ENCODE data around the gene DHRSX. TPM values are rescaled to one million over a fixed set of nuclear protein-coding genes. Genes with fewer than 3 reads are reported as not detected.

Gene DHRSX
- 10 to 100 TPM; 24.3 to 39.0 (median 29.2) TPM for total RNA-seq

GRCh38 chrX:2500803-2501558 lies at the start of gene DHRSX, which contains the start of gene ZBED1:
Gene DHRSX (minus strand): TSS chrX:2500976. CDS start chrX:2500925, 51 bp downstream.
Gene ZBED1 (minus strand): TSS chrX:2500976. CDS start chrX:2490719, 10,257 bp downstream.
- intact Hi-C loops (cut with DNase I; ENCODE audit: low total_unique reads) = loop anchor here (5.0 kb wide), 1 partner anchor 289 kb away; no protein-coding TSS in a partner anchor
- TF ChIP-seq POLR2AphosphoS5 (IDR thresholded peaks at IDR 0.05) = no peak
- no peak for TF ChIP-seq POLR2A (IDR thresholded peaks at IDR 0.05)
- no peak for TF ChIP-seq CTCF (IDR thresholded peaks at IDR 0.05)
- DNase-seq (ENCODE audit: low spot score in 2 of 2) = no peak

GRCh38 chrX:2549876-2550275 lies 49.1 kb upstream of the DHRSX start:
- H3K36me3 ChIP-seq = no peaks in the 10 kb centered on the region
- intact Hi-C loops (cut with DNase I; ENCODE audit: low total_unique reads) = no loop called here
- H3K27me3 ChIP-seq = peaks cover 0 to 17% of the 10 kb centered on the region in 2 donors
- DNase-seq (ENCODE audit: low spot score in 2 of 2) = no peak
- no peak overlapping the region for H3K4me3 ChIP-seq
- H3K4me1 ChIP-seq = no peaks in the 10 kb centered on the region
- no peaks in the 10 kb centered on the region for H3K9me3 ChIP-seq
- H3K27ac ChIP-seq = no peak overlapping the region
- TF ChIP-seq POLR2AphosphoS5 (IDR thresholded peaks at IDR 0.05) (no peak), CTCF (IDR thresholded peaks at IDR 0.05) (no peak), POLR2A (IDR thresholded peaks at IDR 0.05) (no peak)

More at GRCh38 chrX:2500803-2501558, at the start of gene DHRSX, which contains the start of gene ZBED1:
- H3K27me3 ChIP-seq = no peaks in the 10 kb centered on the region
- H3K4me3 ChIP-seq = peak within 1 kb of the TSS; percentile 81 to 96 (median 96)
- H3K4me1 ChIP-seq = peaks cover 0 to 6% of the 10 kb centered on the region in 2 donors
- H3K36me3 ChIP-seq = no peaks in the 10 kb centered on the region
- H3K27ac ChIP-seq = peak within 1 kb of the TSS; percentile 92 to 95
- H3K9me3 ChIP-seq = no peaks in the 10 kb centered on the region

GRCh38 chrX:2548711-2549423 lies 48.1 kb upstream of the DHRSX start:
- no peak for DNase-seq (ENCODE audit: low spot score in 2 of 2)
- Histone ChIP-seq H3K9me3 (no peaks in the 10 kb centered on the region), H3K4me1 (no peaks in the 10 kb centered on the region), H3K27ac (no peak overlapping the region), H3K4me3 (no peak overlapping the region), H3K27me3 (peaks cover 0 to 17% of the 10 kb centered on the region in 2 donors), H3K36me3 (no peaks in the 10 kb centered on the region)
- no peak for TF ChIP-seq POLR2AphosphoS5 (IDR thresholded peaks at IDR 0.05)
- TF ChIP-seq POLR2A (IDR thresholded peaks at IDR 0.05) = no peak
- TF ChIP-seq CTCF (IDR thresholded peaks at IDR 0.05) = no peak
- intact Hi-C loops (cut with DNase I; ENCODE audit: low total_unique reads) = no loop called here

- no peak overlapping the region for H3K4me3 ChIP-seq
- H3K27ac ChIP-seq = no peak overlapping the region
- DNase-seq (ENCODE audit: low spot score in 2 of 2) = no peak
- intact Hi-C loops (cut with DNase I; ENCODE audit: low total_unique reads) = no loop called here
- peaks cover 0 to 17% of the 10 kb centered on the region in 2 donors for H3K27me3 ChIP-seq
- TF ChIP-seq POLR2A (IDR thresholded peaks at IDR 0.05) (no peak), POLR2AphosphoS5 (IDR thresholded peaks at IDR 0.05) (no peak), CTCF (IDR thresholded peaks at IDR 0.05) (no peak)
- H3K9me3 ChIP-seq = no peaks in the 10 kb centered on the region
- no peaks in the 10 kb centered on the region for H3K36me3 ChIP-seq
- no peaks in the 10 kb centered on the region for H3K4me1 ChIP-seq
These were observed 47.0 kb upstream of the DHRSX start for GRCh38 chrX:2547736-2548135.

- TF ChIP-seq POLR2A (IDR thresholded peaks at IDR 0.05) = no peak
- no peak for TF ChIP-seq CTCF (IDR thresholded peaks at IDR 0.05)
- no peak for TF ChIP-seq POLR2AphosphoS5 (IDR thresholded peaks at IDR 0.05)
- Histone ChIP-seq H3K9me3 (no peaks in the 10 kb centered on the region), H3K36me3 (no peaks in the 10 kb centered on the region), H3K4me3 (no peak overlapping the region), H3K27ac (no peak overlapping the region), H3K27me3 (peaks cover 0 to 9% of the 10 kb centered on the region in 2 donors), H3K4me1 (no peaks in the 10 kb centered on the region)
- DNase-seq (ENCODE audit: low spot score in 2 of 2) = no peak
- intact Hi-C loops (cut with DNase I; ENCODE audit: low total_unique reads) = no loop called here
These were observed 45.7 kb upstream of the DHRSX start for GRCh38 chrX:2546496-2546895.

Measured in breast epithelium (tissue), 4 donors.